HG03342 (cell line): ENCODE results near the gene TK2.
A peak's percentile ranks its signal among the peaks of the same experiment; 100 is the strongest.
"Not testable (repeated sequence)": the region's sequence is repeated elsewhere in the genome, so short reads cannot be mapped to it uniquely, and the experiment has no call there.

ENCODE experiments used
- ATAC-seq: cut with Tn5 transposase; IDR thresholded peaks from one replicate; pipeline ENCODE4 v1.9.1; 2021; ENCODE audit warnings: mild to moderate bottlenecking, moderate library complexity; ENCODE audit not compliant: unreplicated experiment

TK2 gene

GRCh38 chr16:66508248-66508913 is 41.5 kb downstream of the TK2 start:
- peak; percentile 57 for ATAC-seq

- ATAC-seq = no peak
Observed at GRCh38 chr16:66507731-66508239, 42.1 kb downstream of the TK2 start.

DNA sequence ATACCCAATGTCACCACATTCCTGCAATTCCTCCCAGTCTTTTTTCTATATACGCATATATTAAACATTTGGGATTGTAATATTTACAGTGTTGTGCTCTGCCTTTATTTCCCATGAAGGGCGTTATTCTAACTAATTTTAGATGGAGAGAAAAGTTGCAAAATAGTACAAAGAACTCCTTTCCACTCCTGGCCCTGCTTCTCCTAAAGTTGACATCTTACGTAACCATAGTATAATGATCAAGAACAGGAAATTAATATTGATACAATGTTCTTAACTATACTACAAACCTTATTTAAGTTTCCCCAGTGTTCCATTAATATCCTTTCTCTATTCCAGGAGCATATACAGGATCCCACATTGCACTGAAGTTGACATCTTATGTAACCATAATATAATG is 46.3 kb downstream of the TK2 start:
- ATAC-seq = no peak

GRCh38 chr16:66503030-66503429 is 46.9 kb downstream of the TK2 start:
- ATAC-seq = no peak

DNA sequence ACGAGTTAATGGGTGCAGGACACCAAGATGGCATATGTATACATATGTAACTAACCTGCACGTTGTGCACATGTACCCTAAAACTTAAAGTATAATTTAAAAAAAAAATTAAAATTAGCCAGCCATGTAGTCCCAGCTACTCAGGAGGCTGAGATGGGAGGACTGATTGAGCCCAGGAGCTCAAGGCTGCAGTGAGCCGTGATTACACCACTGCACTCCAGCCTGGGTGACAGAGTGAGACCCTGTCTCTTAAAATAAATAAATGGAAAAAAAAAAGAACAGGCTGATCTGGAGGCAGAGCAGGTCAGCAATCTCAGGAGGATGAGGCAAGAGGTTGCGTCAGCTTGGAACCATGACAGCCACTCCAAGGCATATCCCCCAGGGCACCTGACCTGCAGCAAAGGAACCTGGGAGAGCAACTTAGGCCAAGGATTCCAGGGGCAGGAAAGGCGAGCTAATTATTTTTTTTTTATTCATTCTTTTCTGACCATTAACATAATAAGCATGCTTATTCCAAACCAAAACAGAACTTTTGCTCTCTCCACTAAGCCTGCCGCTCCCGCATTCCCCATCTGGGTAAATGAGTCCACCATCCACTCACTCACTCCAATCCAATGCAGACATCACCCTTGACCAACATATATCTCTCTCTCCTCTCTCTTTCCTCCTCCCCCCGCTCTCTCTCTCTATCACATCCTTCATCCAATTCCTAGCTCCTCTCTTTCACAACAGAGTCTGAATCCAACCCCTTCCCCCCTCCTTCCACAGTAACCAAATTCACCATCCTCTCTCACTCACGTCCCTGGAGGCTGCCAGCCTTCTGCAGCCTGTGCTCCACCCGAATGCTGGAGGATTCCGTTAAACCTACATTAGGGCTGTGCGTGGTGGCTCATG is 47.7 kb downstream of the TK2 start:
- ATAC-seq = no peak

GRCh38 chr16:66501563-66501962 is 48.4 kb downstream of the TK2 start:
- not testable (repeated sequence) for ATAC-seq

GRCh38 chr16:66497921-66498320 is 52.0 kb downstream of the TK2 start:
- not testable (repeated sequence) for ATAC-seq

DNA sequence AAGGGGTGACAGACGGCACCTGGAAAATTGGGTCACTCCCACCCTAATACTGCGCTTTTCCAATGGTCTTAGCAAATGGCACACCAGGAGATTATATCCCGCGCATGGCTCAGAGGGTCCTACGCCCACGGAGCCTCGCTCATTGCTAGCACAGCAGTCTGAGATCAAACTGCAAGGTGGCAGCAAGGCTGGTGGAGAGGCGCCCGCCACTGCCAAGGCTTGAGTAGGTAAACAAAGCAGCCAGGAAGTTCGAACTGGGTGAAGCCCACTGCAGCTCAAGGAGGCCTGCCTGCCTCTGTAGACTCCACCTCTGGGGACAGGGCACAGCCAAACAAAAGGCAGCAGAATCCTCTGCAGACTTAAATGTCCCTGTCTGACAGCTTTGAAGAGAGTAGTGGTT is 53.7 kb downstream of the TK2 start:
- ATAC-seq = not testable (repeated sequence)

- no peak for ATAC-seq
Observed at GRCh38 chr16:66495440-66495839, 54.5 kb downstream of the TK2 start.

GRCh38 chr16:66494916-66495315 is 55.0 kb downstream of the TK2 start:
- no peak for ATAC-seq

DNA sequence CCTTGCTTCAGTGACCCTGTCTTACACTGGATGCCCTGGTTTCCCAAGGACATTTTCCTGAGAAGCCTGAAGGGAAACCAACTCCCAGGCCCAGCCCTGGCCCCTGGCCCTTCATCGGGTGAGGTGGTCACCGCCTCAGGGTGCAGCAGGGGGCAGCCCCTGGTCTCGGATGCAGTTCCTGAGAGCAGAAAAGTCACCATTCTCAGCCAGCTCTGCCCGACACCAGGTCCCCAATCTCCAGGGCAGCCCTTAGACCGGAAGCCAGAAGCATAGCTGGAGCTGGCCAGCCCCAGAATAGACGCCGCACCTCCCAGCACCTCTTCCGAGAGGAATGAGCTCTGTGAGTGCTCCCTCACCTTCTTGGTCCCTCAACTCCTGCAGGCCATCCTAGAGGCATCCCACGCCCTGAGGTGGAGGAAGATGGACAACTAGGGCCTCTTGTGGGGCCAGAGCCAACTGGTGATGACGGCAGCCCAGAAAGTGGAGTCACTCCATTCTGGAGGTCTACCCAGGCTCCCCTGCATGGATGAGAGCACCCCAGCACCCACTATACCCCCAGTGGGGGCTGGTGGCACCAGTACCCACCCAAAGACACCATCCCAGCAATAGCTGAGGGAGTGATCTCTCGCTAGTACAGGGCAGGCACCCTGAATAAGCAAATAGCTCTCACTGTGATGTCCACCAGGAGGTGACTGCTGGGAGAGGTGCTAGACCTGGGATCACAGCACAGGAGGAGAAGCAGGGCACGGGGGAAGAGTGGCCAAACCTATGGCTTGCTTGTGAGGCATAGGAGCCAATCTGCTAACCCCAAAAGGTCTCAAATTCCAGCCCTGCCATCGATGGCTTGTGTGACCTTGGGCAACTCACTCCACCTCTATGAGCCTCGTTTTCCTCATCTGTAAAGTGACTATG is 56.2 kb downstream of the TK2 start:
- no peak for ATAC-seq

DNA sequence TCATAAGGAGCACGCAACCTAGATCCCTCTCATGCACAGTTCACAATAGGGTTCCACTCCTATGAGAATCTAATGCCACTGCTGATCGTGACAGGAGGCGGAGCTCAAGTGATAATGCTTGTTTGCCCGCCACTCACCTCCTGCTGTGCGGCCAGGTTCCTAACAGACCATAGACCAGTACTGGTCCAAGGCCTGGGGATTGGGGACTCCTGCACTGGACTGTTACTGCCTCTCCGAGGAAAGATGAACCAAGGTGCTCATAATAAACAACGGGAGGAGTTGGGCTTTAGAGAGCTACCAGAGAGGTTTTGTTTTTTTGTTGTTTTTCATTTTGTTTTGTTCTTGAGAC is 58.2 kb downstream of the TK2 start:
- no peak for ATAC-seq

- no peak for ATAC-seq
Observed at GRCh38 chr16:66490774-66491715, 58.9 kb downstream of the TK2 start.

- ATAC-seq = no peak
Observed at GRCh38 chr16:66489818-66490217, 60.1 kb downstream of the TK2 start.

DNA sequence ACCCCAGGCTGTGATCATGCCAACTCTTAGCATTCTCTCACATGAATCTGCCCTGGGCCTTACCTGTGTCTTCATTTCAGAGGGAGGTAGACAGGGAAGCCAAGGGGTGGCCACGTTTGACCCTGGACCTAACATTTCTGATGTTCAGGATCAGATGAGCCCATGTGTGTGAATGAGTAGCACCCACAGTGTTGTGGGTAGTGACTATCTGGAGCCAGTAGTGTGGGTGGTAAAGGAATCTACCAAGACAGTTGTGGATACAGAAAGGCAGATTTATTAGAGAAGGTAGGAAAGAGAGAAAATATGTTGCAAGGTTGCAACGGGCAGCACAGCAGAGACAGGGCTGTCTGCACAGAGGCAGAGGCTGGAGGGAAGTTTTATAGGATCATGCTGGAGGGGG is 60.5 kb downstream of the TK2 start:
- no peak for ATAC-seq

DNA sequence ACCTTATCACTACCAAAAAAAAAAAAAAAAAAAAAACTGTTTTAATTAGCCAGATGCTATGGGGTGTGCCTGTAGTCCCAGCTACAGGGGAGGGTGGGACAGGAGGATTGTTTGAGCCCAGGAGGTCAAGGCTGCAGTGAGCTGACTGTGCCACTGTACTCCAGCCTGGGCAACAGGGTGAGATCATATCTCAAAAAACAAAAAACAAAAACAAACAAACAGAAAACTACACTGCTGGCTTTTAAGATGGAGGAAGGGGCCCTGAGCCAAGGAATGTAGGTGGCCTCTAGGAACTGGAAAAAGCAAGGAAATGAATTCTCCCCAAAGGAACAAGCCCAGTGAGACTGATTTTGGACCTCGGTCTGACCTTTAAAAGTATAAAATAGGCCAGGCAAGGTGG is 61.4 kb downstream of the TK2 start:
- no peak for ATAC-seq

GRCh38 chr16:66487580-66488275 is 62.2 kb downstream of the TK2 start:
- no peak for ATAC-seq

DNA sequence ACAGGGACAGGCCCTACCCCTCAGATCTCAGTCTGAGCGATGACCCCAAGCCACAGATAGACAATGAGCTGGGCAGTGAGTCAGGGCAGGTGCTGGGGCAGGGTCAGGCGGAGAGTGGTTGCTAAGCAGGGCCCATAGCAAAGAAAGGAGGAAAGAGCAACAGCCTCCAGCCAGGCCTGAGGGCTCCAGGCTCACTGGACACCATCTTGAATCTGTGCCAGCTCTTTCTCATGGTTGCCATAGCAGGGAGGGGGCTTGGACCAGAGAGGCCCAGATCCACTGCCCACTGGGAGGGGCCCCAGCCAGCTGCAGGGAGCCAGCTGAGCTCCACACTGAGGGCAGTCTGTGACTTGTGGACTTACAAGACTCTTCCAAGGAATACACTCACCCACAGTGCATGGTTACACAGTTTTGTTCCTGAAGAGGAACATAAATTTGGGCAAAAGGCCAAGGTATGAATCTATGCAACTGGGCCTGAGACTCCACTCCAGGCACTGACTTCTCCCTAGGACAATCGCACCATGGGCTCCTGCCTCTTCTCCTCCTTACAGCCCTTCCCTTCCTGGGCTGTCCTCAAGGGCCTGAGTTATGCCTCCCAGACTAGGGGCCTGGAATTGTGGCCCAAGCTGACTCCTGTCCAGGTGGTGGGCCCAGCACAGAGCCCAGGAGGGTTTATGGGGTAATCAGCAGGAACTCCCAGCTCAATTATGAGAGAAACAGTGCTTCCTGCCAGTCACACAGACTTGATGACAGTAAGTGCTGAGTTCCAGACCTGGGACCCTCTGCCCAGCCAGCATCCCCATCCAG is 62.9 kb downstream of the TK2 start:
- ATAC-seq = no peak
